Lower leg skin (tissue), 3 donors: ENCODE data around the gene KCNK4.

Experiments
- CTCF ChIP-seq, 3 donors: fragments of 450-650 bp; IDR thresholded peaks; one replicate each; pipeline ENCODE4 v1.5.1; 2016; ENCODE audit warnings: antibody characterized with exemption in 3 of 3, mild to moderate bottlenecking in 3 of 3, moderate library complexity in 2 of 3
- POLR2A ChIP-seq, 2 donors: fragments of 450-650 bp; IDR thresholded peaks; one replicate each; pipeline ENCODE4 v1.6.1; 2016 to 2017; ENCODE audit warnings: antibody characterized with exemption in 2 of 2, mild to moderate bottlenecking in 1 of 2, moderate library complexity in 1 of 2

- no peak for TF ChIP-seq POLR2A (IDR thresholded peaks at IDR 0.05)
- TF ChIP-seq CTCF (IDR thresholded peaks at IDR 0.05) = no peak
Observed at GRCh38 chr11:64246871-64247728, 44.0 kb upstream of the KCNK4 start, which contains the start of gene PPP1R14B.
